Thoracic aorta (tissue), 2 donors: ENCODE results near the gene HABP2. TPM values are rescaled to one million over a fixed set of nuclear protein-coding genes. Genes with fewer than 3 reads are reported as not detected.

Experiments
- ATAC-seq: fragments of 150-250 bp; one replicate; pipeline ENCODE4 v1.8.0; 2017; ENCODE audit warnings: low read depth; ENCODE audit not compliant: insufficient number of reproducible peaks, low FRiP score
- DNase-seq: peaks from one replicate; pipeline ENCODE4 v3.0.0-alpha.2; 2020; ENCODE audit warnings: low spot score
- H3K27ac ChIP-seq, 2 donors: fragments of 200-600 bp; sonication (generic); 1 replicate in 1 of 2; 2 replicates in 1 of 2; pipeline ENCODE4 v1.5.1; 2016; ENCODE audit warnings: mild to moderate bottlenecking in 2 of 2, moderate library complexity in 2 of 2
- H3K27me3 ChIP-seq: fragments of 200-600 bp; sonication (generic); replicated peaks from 2 replicates; pipeline ENCODE4 v1.6.0; 2016; ENCODE audit warnings: mild to moderate bottlenecking; ENCODE audit not compliant: insufficient read depth
- H3K36me3 ChIP-seq: fragments of 200-600 bp; sonication (generic); one replicate; pipeline ENCODE4 v1.5.1; 2016
- H3K4me1 ChIP-seq, 2 donors: fragments of 200-600 bp; sonication (generic); 1 replicate in 1 of 2; 2 replicates in 1 of 2; pipeline versions ENCODE4 v1.5.1 to v1.6.0; 2016; ENCODE audit warnings: low read depth in 2 of 2, mild to moderate bottlenecking in 1 of 2; ENCODE audit not compliant: control insufficient read depth in 1 of 2
- H3K4me3 ChIP-seq: fragments of 200-600 bp; sonication (generic); 2 replicates; pipeline ENCODE4 v1.5.1; 2016; ENCODE audit warnings: mild to moderate bottlenecking
- H3K9me3 ChIP-seq: fragments of 200-600 bp; sonication (generic); 2 replicates; pipeline ENCODE4 v1.5.1; 2016
- total RNA-seq, 2 donors: library from RNA; depleted of rRNA; stranded (reverse); fragments of >200 nt; gene quantifications; one replicate each; pipeline versions ENCODE4 v1.1.0 to v1.2.3, GENCODE V29; 2016
- TF ChIP-seq, protein P1 (sequence below): fragments of 200-600 bp; sonication (generic); IDR thresholded peaks from one replicate; pipeline ENCODE4 v1.5.1; 2019; ENCODE audit warnings: antibody characterized with exemption

Gene HABP2
- total RNA-seq, 2 donors from 2014 or later, result not detected

DNA sequence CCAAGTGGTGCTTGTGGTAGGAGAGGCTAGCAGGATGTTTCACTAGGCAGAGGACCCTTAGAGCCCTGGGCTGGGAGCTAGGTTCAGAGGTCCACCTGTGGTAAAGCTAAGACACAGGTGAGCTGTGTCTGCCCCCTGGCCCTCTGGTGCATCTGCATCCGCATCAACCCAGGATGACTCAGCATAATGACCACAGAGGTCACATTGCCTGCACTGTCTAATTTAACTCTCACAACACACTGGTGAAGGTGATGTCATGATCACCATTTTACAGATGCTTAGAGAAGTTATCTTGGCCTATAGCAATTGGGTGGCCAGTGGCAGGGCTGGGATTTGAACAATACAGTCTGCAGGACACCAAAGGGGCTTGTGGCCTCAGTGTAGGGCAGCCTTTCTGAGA, 33.1 kb downstream of the HABP2 start:
- Histone ChIP-seq H3K4me1 (no peaks in the 10 kb centered on the region), H3K9me3 (no peaks in the 10 kb centered on the region), H3K27me3 (no peaks in the 10 kb centered on the region), H3K4me3 (no peak overlapping the region), H3K36me3 (no peaks in the 10 kb centered on the region), H3K27ac (no peak overlapping the region)
- ATAC-seq (no peak), DNase-seq (no peak)
- TF ChIP-seq, protein P1, sequence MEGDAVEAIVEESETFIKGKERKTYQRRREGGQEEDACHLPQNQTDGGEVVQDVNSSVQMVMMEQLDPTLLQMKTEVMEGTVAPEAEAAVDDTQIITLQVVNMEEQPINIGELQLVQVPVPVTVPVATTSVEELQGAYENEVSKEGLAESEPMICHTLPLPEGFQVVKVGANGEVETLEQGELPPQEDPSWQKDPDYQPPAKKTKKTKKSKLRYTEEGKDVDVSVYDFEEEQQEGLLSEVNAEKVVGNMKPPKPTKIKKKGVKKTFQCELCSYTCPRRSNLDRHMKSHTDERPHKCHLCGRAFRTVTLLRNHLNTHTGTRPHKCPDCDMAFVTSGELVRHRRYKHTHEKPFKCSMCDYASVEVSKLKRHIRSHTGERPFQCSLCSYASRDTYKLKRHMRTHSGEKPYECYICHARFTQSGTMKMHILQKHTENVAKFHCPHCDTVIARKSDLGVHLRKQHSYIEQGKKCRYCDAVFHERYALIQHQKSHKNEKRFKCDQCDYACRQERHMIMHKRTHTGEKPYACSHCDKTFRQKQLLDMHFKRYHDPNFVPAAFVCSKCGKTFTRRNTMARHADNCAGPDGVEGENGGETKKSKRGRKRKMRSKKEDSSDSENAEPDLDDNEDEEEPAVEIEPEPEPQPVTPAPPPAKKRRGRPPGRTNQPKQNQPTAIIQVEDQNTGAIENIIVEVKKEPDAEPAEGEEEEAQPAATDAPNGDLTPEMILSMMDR, result no peak

GRCh38 chr10:113589201-113589770, 36.4 kb downstream of the HABP2 start:
- Histone ChIP-seq H3K27me3 (no peaks in the 10 kb centered on the region), H3K9me3 (no peaks in the 10 kb centered on the region), H3K4me3 (no peak overlapping the region), H3K36me3 (no peaks in the 10 kb centered on the region), H3K4me1 (no peaks in the 10 kb centered on the region), H3K27ac (no peak overlapping the region)
- DNase-seq (no peak), ATAC-seq (no peak)
- TF ChIP-seq, protein P1, result no peak

DNA sequence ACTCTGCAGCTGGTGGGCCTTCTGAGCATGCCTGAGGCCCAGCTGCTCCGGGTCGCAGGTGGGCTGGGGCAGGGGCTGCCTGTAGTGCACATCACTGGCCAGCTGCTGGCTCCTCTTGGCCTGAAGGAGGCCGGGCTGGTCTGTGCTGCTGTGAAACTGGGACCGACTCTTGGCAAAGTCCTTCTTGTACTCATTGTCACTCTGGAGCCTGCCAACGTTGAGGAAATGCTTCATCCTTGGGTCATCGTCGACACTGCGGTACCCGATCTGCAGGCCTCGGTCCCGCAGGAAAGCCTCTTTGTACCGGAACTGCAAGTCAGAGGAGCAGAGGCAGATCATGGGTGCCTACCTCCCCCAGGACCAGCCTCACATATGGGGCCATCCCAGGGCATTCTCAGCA, 37.7 kb downstream of the HABP2 start:
- no peaks in the 10 kb centered on the region for H3K9me3 ChIP-seq
- ATAC-seq, result no peak
- no peaks in the 10 kb centered on the region for H3K36me3 ChIP-seq
- DNase-seq, result no peak
- H3K4me3 ChIP-seq, result no peak overlapping the region
- no peaks in the 10 kb centered on the region for H3K27me3 ChIP-seq
- no peaks in the 10 kb centered on the region for H3K4me1 ChIP-seq
- H3K27ac ChIP-seq, result no peak overlapping the region
- TF ChIP-seq, protein P1, result no peak

DNA sequence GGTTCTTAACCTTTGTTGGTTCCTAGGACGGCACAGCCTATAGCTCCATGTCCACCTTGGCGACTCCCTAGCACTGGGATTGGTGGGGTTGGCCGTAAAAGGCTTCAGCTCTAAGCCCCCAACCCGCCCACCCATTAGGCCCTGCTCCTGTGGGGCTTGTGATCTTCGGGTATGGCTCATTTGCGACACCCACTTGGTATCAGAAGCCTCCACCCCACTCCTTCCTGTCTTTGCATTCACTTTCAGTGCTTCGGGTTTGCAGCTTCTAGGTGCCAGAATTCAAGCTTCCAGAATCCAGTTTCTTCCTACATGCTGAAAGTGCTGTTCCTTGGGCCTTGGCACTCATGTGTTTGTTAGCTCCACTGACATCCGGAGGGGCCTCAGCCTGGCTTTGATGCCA, 39.5 kb downstream of the HABP2 start:
- TF ChIP-seq, protein P1, result no peak
- no peaks in the 10 kb centered on the region for H3K27me3 ChIP-seq
- DNase-seq (no peak), ATAC-seq (no peak)
- H3K36me3 ChIP-seq, result no peaks in the 10 kb centered on the region
- H3K4me1 ChIP-seq, result no peaks in the 10 kb centered on the region
- no peaks in the 10 kb centered on the region for H3K9me3 ChIP-seq
- no peak overlapping the region for H3K27ac ChIP-seq
- no peak overlapping the region for H3K4me3 ChIP-seq

DNA sequence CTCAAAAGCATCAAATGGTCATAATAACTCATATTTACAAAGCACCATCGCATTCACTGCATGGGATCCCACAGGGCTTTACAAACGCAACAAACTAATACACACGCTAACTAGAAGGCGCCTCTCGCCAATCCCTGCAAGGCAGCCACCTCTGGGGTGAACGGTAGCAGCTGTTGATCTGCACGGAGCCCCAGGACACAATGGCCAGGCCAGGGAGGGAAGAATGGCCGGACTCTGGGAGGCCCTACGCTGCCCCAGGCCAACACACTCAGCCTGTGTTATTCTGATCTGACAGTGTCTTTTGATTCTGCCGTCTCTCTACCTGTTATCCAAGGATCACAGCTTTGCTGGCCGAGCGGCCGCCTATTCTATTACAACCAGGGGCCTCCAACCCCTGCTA, 41.8 kb downstream of the HABP2 start:
- Histone ChIP-seq H3K9me3 (no peaks in the 10 kb centered on the region), H3K4me1 (no peaks in the 10 kb centered on the region), H3K27ac (no peak overlapping the region), H3K27me3 (no peaks in the 10 kb centered on the region), H3K36me3 (no peaks in the 10 kb centered on the region), H3K4me3 (no peak overlapping the region)
- DNase-seq (no peak), ATAC-seq (no peak)
- TF ChIP-seq, protein P1, result no peak
